H9 (cell line): ENCODE data around the gene PDXDC1. TPM values are rescaled to one million over a fixed set of nuclear protein-coding genes. Genes with fewer than 3 reads are reported as not detected.
A peak's percentile ranks its signal among the peaks of the same experiment; 100 is the strongest.

Source experiments
- DNase-seq: peaks from one replicate; pipeline ENCODE4 v3.0.0-alpha.2; 2017
- H2AFZ ChIP-seq: one replicate; pipeline ENCODE4 v1.6.1; 2013; ENCODE audit warnings: mild to moderate bottlenecking, low read length, control low read depth, moderate library complexity
- H2AK5ac ChIP-seq: 2 replicates; pipeline ENCODE4 v1.6.1; 2013; ENCODE audit warnings: low read length, control low read depth, mixed read lengths; ENCODE audit not compliant: insufficient read length
- H2BK120ac ChIP-seq: one replicate; pipeline ENCODE4 v1.6.1; 2013; ENCODE audit warnings: low read depth, mild to moderate bottlenecking, low read length, control low read depth, inconsistent platforms; ENCODE audit not compliant: poor library complexity, severe bottlenecking
- H2BK12ac ChIP-seq: 2 replicates; pipeline ENCODE4 v1.6.1; 2013; ENCODE audit warnings: low read length, control low read depth, mixed read lengths, low read depth; ENCODE audit not compliant: insufficient read length
- H2BK15ac ChIP-seq: 2 replicates; pipeline ENCODE4 v1.6.1; 2013; ENCODE audit warnings: low read depth, low read length, control low read depth
- H2BK20ac ChIP-seq: one replicate; pipeline ENCODE4 v1.6.1; 2013; ENCODE audit warnings: low read depth, mild to moderate bottlenecking, low read length, control low read depth, inconsistent platforms; ENCODE audit not compliant: poor library complexity, severe bottlenecking
- H2BK5ac ChIP-seq: 2 replicates; pipeline ENCODE4 v1.6.1; 2013; ENCODE audit warnings: low read length, control low read depth, mixed read lengths; ENCODE audit not compliant: insufficient read length
- H3K14ac ChIP-seq: 2 replicates; pipeline ENCODE4 v1.6.1; 2013; ENCODE audit warnings: low read length, control low read depth; ENCODE audit not compliant: insufficient read depth
- H3K18ac ChIP-seq: 2 replicates; pipeline ENCODE4 v1.6.1; 2013; ENCODE audit warnings: low read depth, mild to moderate bottlenecking, mixed read lengths, low read length, control low read depth; ENCODE audit not compliant: insufficient read length
- H3K23ac ChIP-seq: 2 replicates; pipeline ENCODE4 v1.6.1; 2013; ENCODE audit warnings: low read length, control low read depth, mixed read lengths, low read depth; ENCODE audit not compliant: insufficient read length
- H3K23me2 ChIP-seq: 2 replicates; pipeline ENCODE4 v1.6.1; 2013; ENCODE audit warnings: low read depth, mild to moderate bottlenecking, mixed read lengths, low read length, control low read depth; ENCODE audit not compliant: insufficient read length, poor library complexity, severe bottlenecking
- H3K27ac ChIP-seq: 2 replicates; pipeline ENCODE4 v1.5.1; 2013; ENCODE audit warnings: low read length, control low read depth, mixed read lengths, low read depth; ENCODE audit not compliant: insufficient read length
- H3K27me3 ChIP-seq: 2 replicates; pipeline ENCODE4 v1.6.1; 2013; ENCODE audit warnings: low read length, control low read depth, inconsistent platforms; ENCODE audit not compliant: insufficient read depth
- H3K4ac ChIP-seq: 2 replicates; pipeline ENCODE4 v1.6.1; 2013; ENCODE audit warnings: low read depth, mild to moderate bottlenecking, control low read depth, inconsistent platforms, low read length, moderate library complexity
- H3K4me1 ChIP-seq: 2 replicates; pipeline ENCODE4 v1.6.1; 2013; ENCODE audit warnings: low read length, control low read depth, inconsistent platforms; ENCODE audit not compliant: insufficient read depth
- H3K4me2 ChIP-seq: 2 replicates; pipeline ENCODE4 v1.6.1; 2013; ENCODE audit warnings: low read length, control low read depth, mixed read lengths; ENCODE audit not compliant: insufficient read length, insufficient read depth
- H3K56ac ChIP-seq: 2 replicates; pipeline ENCODE4 v1.6.1; 2013; ENCODE audit warnings: low read depth, mild to moderate bottlenecking, mixed read lengths, low read length, control low read depth; ENCODE audit not compliant: insufficient read length
- H3K79me1 ChIP-seq: 2 replicates; pipeline ENCODE4 v1.6.1; 2013; ENCODE audit warnings: low read depth, mild to moderate bottlenecking, moderate library complexity, low read length, control low read depth, inconsistent platforms; ENCODE audit not compliant: insufficient read depth, poor library complexity, severe bottlenecking
- H3K79me2 ChIP-seq: 2 replicates; pipeline ENCODE4 v1.6.1; 2013; ENCODE audit warnings: low read length, control low read depth, inconsistent platforms; ENCODE audit not compliant: insufficient read depth
- H3K9ac ChIP-seq: 2 replicates; pipeline ENCODE4 v1.6.1; 2013; ENCODE audit warnings: low read length, control low read depth, mixed read lengths; ENCODE audit not compliant: insufficient read length; ENCODE audit errors: extremely low read depth
- H3K9me3 ChIP-seq: one replicate; pipeline ENCODE4 v1.6.1; 2013; ENCODE audit warnings: low read depth, low read length, inconsistent platforms; ENCODE audit not compliant: control insufficient read depth
- H3T11ph ChIP-seq: one replicate; pipeline ENCODE4 v1.6.1; 2013; ENCODE audit warnings: mild to moderate bottlenecking, low read length, control low read depth, inconsistent platforms
- H4K20me1 ChIP-seq: one replicate; pipeline ENCODE4 v1.6.1; 2013; ENCODE audit not compliant: control insufficient read depth, insufficient read length, insufficient read depth
- H4K5ac ChIP-seq: 2 replicates; pipeline ENCODE4 v1.6.1; 2013; ENCODE audit warnings: low read depth, mild to moderate bottlenecking, mixed read lengths, low read length, control low read depth; ENCODE audit not compliant: insufficient read length
- H4K8ac ChIP-seq: replicated peaks from 2 replicates; pipeline ENCODE4 v1.6.1; 2013; ENCODE audit warnings: low read length, control low read depth, mixed read lengths, low read depth; ENCODE audit not compliant: insufficient read length
- H4K91ac ChIP-seq: 2 replicates; pipeline ENCODE4 v1.6.1; 2013; ENCODE audit warnings: low read depth, mild to moderate bottlenecking, moderate library complexity, mixed read lengths, low read length, control low read depth; ENCODE audit not compliant: insufficient read length
- H3K27ac Mint-ChIP-seq, 3 experiments: 2 replicates in 2 of 3; 3 replicates in 1 of 3; pipeline ENCODE4 v1.8.0; 2020 to 2021; ENCODE audit warnings: mixed read lengths in 3 of 3, mild to moderate bottlenecking in 1 of 3, moderate library complexity in 1 of 3
- H3K27me3 Mint-ChIP-seq: 2 replicates; pipeline ENCODE4 v1.8.0; 2021; ENCODE audit warnings: low read depth, mild to moderate bottlenecking, moderate library complexity, mixed read lengths
- H3K36me3 Mint-ChIP-seq, 3 experiments: 2 replicates in 2 of 3; 3 replicates in 1 of 3; pipeline ENCODE4 v1.8.0; 2020 to 2021; ENCODE audit warnings: low read depth in 3 of 3, mixed read lengths in 3 of 3; ENCODE audit not compliant: insufficient read depth in 1 of 3
- H3K4me1 Mint-ChIP-seq, 2 experiments: 2 replicates each; pipeline ENCODE4 v1.8.0; 2020; ENCODE audit warnings: mixed read lengths in 2 of 2
- H3K4me3 Mint-ChIP-seq, 2 experiments: 2 replicates in 1 of 2; 3 replicates in 1 of 2; pipeline ENCODE4 v1.8.0; 2020 to 2021; ENCODE audit warnings: mild to moderate bottlenecking in 2 of 2, mixed read lengths in 2 of 2, moderate library complexity in 1 of 2
- H3K9me3 Mint-ChIP-seq, 2 experiments: 2 replicates in 1 of 2; 3 replicates in 1 of 2; pipeline ENCODE4 v1.8.0; 2020; ENCODE audit warnings: mild to moderate bottlenecking in 2 of 2, mixed read lengths in 2 of 2, moderate library complexity in 1 of 2
- WGBS: extraction: QIAGEN DNeasy Blood & Tissue Kit; methylation state at CpG from one replicate; pipeline ENCODE4 v1.1.7; 2013; ENCODE audit warnings: missing lambda C conversion rate, low lambda C conversion rate, mixed read lengths; ENCODE audit not compliant: insufficient read length; ENCODE audit errors: extremely low coverage; 5-methylcytosine and 5-hydroxymethylcytosine counted together
- total RNA-seq: library from RNA; stranded (reverse); gene quantifications from 2 replicates; pipeline ENCODE4 v1.2.1, GENCODE V29; 2021
- TF ChIP-seq, protein P1 (sequence below): fragments of 200-600 bp; sonication (generic); conservative IDR thresholded peaks from 3 replicates; pipeline ENCODE4 v1.8.0; 2021; ENCODE audit warnings: antibody characterized with exemption, mild to moderate bottlenecking

Gene PDXDC1
- total RNA-seq, 1 experiment from 2014 or later, result 112 TPM

DNA sequence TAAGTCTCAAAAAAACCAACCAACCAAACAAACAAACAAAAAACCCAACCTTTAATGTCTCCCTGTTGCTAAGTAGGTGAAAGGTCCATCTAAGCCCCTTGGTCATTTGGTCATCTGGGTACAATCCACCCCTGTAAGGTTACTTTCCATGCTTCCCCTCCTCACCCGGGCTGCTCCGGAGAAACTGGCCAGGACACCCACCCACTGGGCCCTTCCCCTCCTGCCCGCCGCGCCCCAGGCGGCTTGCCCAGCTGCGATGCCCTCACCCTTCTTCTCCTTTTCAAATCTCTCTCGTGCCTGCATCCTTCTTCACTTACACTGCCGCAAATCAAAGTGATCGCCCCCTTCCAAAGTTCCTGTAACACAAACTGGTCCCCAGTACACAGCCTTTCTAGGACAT lies 79.1 kb downstream of the PDXDC1 start:
- no peak overlapping the region for H3K23ac ChIP-seq

More for the DNA sequence above, 79.1 kb downstream of the PDXDC1 start:
- Histone ChIP-seq H3K4me1 (no peaks in the 10 kb centered on the region; the same call in 1 of the 2 replicates), H3K14ac (no peak overlapping the region), H3K4me2 (no peak overlapping the region), H3K18ac (no peak overlapping the region), H2BK20ac (no peak overlapping the region), H3K79me1 (peaks cover 3% of the 10 kb centered on the region), H3K9me3 (no peaks in the 10 kb centered on the region), H3K79me2 (peaks cover 2% of the 10 kb centered on the region; the same call in 1 of the 2 replicates), H4K20me1 (no peaks in the 10 kb centered on the region), H3K9ac (no peak overlapping the region), H2AK5ac (no peak overlapping the region), H2BK5ac (no peak overlapping the region), H2AFZ (no peak overlapping the region), H2BK15ac (no peak overlapping the region), H3K23me2 (peaks cover 3% of the 10 kb centered on the region), H3T11ph (no peak overlapping the region), H2BK120ac (no peak overlapping the region), H3K27ac (no peak overlapping the region), H3K4ac (no peak overlapping the region), H4K91ac (no peak overlapping the region), H2BK12ac (no peak overlapping the region), H3K56ac (no peak overlapping the region), H3K27me3 (no peaks in the 10 kb centered on the region), H4K8ac (no peak overlapping the region), H4K5ac (no peak overlapping the region)
- Mint-ChIP-seq H3K36me3 (peaks cover 2 to 8% (median 4%) of the 10 kb centered on the region in 3 experiments; a peak in 5 of 7 replicates), H3K9me3 (no peaks in the 10 kb centered on the region), H3K27me3 (no peaks in the 10 kb centered on the region), H3K27ac (peak overlapping the region in 1 of 3 experiments; percentile 49; a peak in 1 of 7 replicates), H3K4me1 (peaks cover 16 to 17% of the 10 kb centered on the region in 2 experiments), H3K4me3 (peak overlapping the region in 1 of 2 experiments; percentile 79; a peak in 3 of 5 replicates)
- WGBS, result no CpG with 5 or more reads among the region's 10 CpGs
- TF ChIP-seq, protein P1, sequence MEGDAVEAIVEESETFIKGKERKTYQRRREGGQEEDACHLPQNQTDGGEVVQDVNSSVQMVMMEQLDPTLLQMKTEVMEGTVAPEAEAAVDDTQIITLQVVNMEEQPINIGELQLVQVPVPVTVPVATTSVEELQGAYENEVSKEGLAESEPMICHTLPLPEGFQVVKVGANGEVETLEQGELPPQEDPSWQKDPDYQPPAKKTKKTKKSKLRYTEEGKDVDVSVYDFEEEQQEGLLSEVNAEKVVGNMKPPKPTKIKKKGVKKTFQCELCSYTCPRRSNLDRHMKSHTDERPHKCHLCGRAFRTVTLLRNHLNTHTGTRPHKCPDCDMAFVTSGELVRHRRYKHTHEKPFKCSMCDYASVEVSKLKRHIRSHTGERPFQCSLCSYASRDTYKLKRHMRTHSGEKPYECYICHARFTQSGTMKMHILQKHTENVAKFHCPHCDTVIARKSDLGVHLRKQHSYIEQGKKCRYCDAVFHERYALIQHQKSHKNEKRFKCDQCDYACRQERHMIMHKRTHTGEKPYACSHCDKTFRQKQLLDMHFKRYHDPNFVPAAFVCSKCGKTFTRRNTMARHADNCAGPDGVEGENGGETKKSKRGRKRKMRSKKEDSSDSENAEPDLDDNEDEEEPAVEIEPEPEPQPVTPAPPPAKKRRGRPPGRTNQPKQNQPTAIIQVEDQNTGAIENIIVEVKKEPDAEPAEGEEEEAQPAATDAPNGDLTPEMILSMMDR, result no peak
- DNase-seq, result no peak
